ENCODE results near the gene TMC4.

TMC4 gene

GRCh38 chr19:54211235-54211634, 38.3 kb upstream of the TMC4 start:
- H3K27ac ChIP-seq, result peak overlapping the region; percentile 98
- no peak for TF ChIP-seq CTCF (conservative IDR thresholded peaks at IDR 0.05)

DNA sequence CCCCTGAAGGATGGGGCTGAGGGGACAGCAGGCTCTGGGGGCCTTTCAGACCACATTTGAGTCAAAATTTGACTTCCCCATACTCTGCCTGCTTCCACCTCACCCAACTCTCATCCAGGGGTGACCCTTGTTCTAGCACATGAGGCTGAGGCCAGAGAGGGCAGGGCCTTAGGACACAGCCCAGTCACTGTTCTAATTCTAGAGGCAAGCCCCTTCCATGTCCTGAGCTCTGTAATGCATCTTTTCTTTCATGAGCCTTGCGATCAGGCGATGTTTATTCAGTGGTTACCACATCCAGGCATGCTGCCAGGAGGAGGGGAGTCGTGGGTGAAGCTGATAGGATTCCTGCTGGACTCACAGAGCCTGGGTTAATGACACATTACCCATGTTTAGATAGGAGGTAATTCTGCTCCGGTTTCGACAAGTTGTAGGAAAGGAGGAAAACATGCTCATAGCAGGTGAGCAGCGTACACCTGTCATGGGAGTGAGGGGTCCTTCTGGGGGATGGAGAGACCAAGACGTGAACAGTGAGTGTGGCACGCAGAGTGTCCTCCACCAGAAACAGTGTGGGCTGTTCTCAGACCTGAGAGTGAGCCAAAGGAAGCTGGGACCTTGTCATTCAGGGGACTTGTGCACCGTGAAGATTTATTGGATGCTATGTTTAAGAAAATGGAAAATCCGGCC, 37.0 kb upstream of the TMC4 start:
- no peak for TF ChIP-seq CTCF (conservative IDR thresholded peaks at IDR 0.05)
- H3K27ac ChIP-seq, result peak overlapping the region; percentile 98

- H3K27ac ChIP-seq, result peak overlapping the region; percentile 98
Measured at GRCh38 chr19:54209058-54209810, 36.3 kb upstream of the TMC4 start.

GRCh38 chr19:54208784-54209057, 35.8 kb upstream of the TMC4 start:
- H3K27ac ChIP-seq, result peak overlapping the region; percentile 98
- no peak for TF ChIP-seq CTCF (conservative IDR thresholded peaks at IDR 0.05)

More at GRCh38 chr19:54209058-54209810, 36.3 kb upstream of the TMC4 start:
- TF ChIP-seq CTCF (conservative IDR thresholded peaks at IDR 0.05), result no peak

- peak overlapping the region; percentile 98 for H3K27ac ChIP-seq
- TF ChIP-seq CTCF (conservative IDR thresholded peaks at IDR 0.05), result no peak
Measured at GRCh38 chr19:54207983-54208783, 35.2 kb upstream of the TMC4 start.

DNA sequence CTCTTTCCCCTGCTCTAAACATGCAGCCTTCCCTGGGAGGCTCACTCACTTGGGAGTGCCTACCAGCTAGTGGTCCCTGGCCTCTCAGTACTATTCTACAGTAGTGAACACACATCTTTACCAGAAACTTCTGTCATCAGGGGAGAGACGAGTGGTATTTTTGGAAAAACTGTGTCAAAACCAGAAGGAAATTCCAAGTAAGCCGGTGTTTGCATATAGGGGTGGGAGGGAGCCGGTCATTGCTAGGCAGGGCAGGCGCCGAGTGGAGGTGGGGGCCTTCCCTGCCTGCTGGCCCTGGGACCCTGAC, 34.7 kb upstream of the TMC4 start:
- TF ChIP-seq CTCF (conservative IDR thresholded peaks at IDR 0.05), result no peak
- peak overlapping the region; percentile 98 for H3K27ac ChIP-seq

DNA sequence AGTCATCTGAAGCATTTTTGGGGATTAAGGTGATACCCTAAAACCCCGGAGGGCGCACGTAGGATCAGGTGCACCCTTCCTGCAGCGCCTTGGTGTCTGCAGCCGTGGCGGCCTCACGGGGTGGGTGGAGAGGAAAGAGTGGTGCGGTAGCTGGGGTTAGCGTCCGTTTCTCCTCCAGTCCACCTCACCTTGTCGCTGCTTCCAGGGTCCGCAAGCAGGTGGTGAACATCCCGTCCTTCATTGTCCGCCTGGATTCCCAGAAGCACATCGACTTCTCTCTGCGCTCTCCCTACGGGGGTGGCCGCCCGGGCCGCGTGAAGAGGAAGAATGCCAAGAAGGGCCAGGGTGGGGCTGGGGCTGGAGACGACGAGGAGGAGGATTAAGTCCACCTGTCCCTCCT, 34.2 kb upstream of the TMC4 start:
- peak overlapping the region; percentile 98 for H3K27ac ChIP-seq

- H3K27ac ChIP-seq, result peak overlapping the region; percentile 98
- TF ChIP-seq CTCF (conservative IDR thresholded peaks at IDR 0.05), result no peak
Measured at GRCh38 chr19:54206831-54207177, 33.8 kb upstream of the TMC4 start.
